HepG2 (cell line): ENCODE measurements around the gene PTGDR2.

Experiments used
- CREM ChIP-seq, 2 experiments: sonication (generic) in 1 of 2; formaldehyde crosslinking in 1 of 2; IDR thresholded peaks; 2 replicates each; pipeline versions ENCODE4 v1.4.0 to v1.6.1; 2016 to 2020; ENCODE audit warnings: antibody characterized with exemption in 1 of 2, mild to moderate bottlenecking in 1 of 2, missing genetic modification reagents in 1 of 2
- GATAD2A ChIP-seq: IDR thresholded peaks from 2 replicates; pipeline ENCODE4 v1.6.1; 2016
- ZNF317 ChIP-seq: sonication (generic); formaldehyde crosslinking; IDR thresholded peaks from 2 replicates; pipeline ENCODE4 v1.5.0; 2020; ENCODE audit warnings: mild to moderate bottlenecking, missing genetic modification reagents
- ZNF446 ChIP-seq: sonication (generic); formaldehyde crosslinking; IDR thresholded peaks from 2 replicates; pipeline ENCODE4 v1.5.0; 2020; ENCODE audit warnings: mild to moderate bottlenecking, missing genetic modification reagents

- TF ChIP-seq ZNF446 (no peak), CREM (IDR thresholded peaks at IDR 0.05) (no peak), CREM (CRISPR knock-in tag; IDR thresholded peaks at IDR 0.05) (no peak), ZNF317 (CRISPR knock-in tag) (no peak), GATAD2A (no peak)
These were observed 664 bp downstream of the PTGDR2 start for GRCh38 chr11:60854847-60855725.
